ENCODE measurements around the gene MYH7B. TPM values are rescaled to one million over a fixed set of nuclear protein-coding genes. Genes with fewer than 3 reads are reported as not detected.
A peak's percentile ranks its signal among the peaks of the same experiment; 100 is the strongest.

Gene MYH7B
- total RNA-seq (under 1 TPM; 0.55 to 0.63 TPM), polyA plus RNA-seq (under 1 TPM; 0.21 to 0.89 TPM)
- long read RNA-seq, donor 1 = 0 reads
- long read RNA-seq, donor 2 = 0 reads
- long read RNA-seq, donor 3 = 0 reads
- long read RNA-seq, donor 4 = 0 reads
- long read RNA-seq, donor 5, partial matches to known transcripts = 21 of 28 reads
- long read RNA-seq, donor 5, other reads (novel, unspliced or antisense) = 7 of 28 reads

- peaks cover 0 to 5% (median 0%) of the 10 kb centered on the region in 4 donors for H3K36me3 ChIP-seq (ENCODE audit: control insufficient read depth in 4 of 4, insufficient read depth in 4 of 4, low read length in 4 of 4)
- 0 to 1% methylated on average over 62 of the region's 62 CpGs for WGBS, 2 donors
- no peaks in the 10 kb centered on the region for H3K9me3 ChIP-seq (ENCODE audit: control insufficient read depth in 4 of 4, insufficient read depth in 3 of 4, low read length in 3 of 4)
- DNase-seq (peak; percentile 98 to 99 (median 99)), ATAC-seq (ENCODE audit: insufficient read depth, low FRiP score) (peak; percentile 97)
- peaks cover 0 to 10% (median 2%) of the 10 kb centered on the region in 5 donors for H3K4me1 ChIP-seq (ENCODE audit: control insufficient read depth in 5 of 5, insufficient read depth in 5 of 5, low read length in 5 of 5)
- TF ChIP-seq CTCF (IDR thresholded peaks at IDR 0.05; ENCODE audit: control extremely low read depth, extremely low read depth) = peak; percentile 24
- no peaks in the 10 kb centered on the region for H3K27me3 ChIP-seq (ENCODE audit: control insufficient read depth in 3 of 3, insufficient read depth in 3 of 3, low read length in 2 of 3)
- H3K4me3 ChIP-seq = peak within 1 kb of the TSS; percentile 49
- peak within 1 kb of the TSS; percentile 79 to 85 for H3K27ac ChIP-seq (ENCODE audit: low read depth in 1 of 2, low read length in 1 of 2)
- H3K9ac ChIP-seq (ENCODE audit: insufficient read depth in 1 of 2, low read length in 2 of 2) = peak within 1 kb of the TSS; percentile 73 to 75
Observed at GRCh38 chr20:34955231-34956040, at the start of gene MYH7B, which contains the start of gene GSS. MYH7B (plus strand) TSS chr20:34955868; CDS start chr20:34978006, 22,138 bp downstream. GSS (minus strand) TSS chr20:34955806; CDS start chr20:34951852, 3,954 bp downstream.

- H3K4me1 ChIP-seq (ENCODE audit: control insufficient read depth in 5 of 5, insufficient read depth in 5 of 5, low read length in 5 of 5) = peaks cover 3 to 12% (median 6%) of the 10 kb centered on the region in 5 donors
- ATAC-seq (ENCODE audit: insufficient read depth, low FRiP score) = peak; percentile 78
- H3K9me3 ChIP-seq (ENCODE audit: control insufficient read depth in 4 of 4, insufficient read depth in 3 of 4, low read length in 3 of 4) = no peaks in the 10 kb centered on the region
- no peak for TF ChIP-seq CTCF (IDR thresholded peaks at IDR 0.05; ENCODE audit: control extremely low read depth, extremely low read depth)
- H3K9ac ChIP-seq (ENCODE audit: insufficient read depth in 1 of 2, low read length in 2 of 2) = no peak overlapping the region
- peak overlapping the region; percentile 78 for H3K27ac ChIP-seq (ENCODE audit: low read depth in 1 of 2, low read length in 1 of 2)
- H3K4me3 ChIP-seq = no peak overlapping the region
- H3K36me3 ChIP-seq (ENCODE audit: control insufficient read depth in 4 of 4, insufficient read depth in 4 of 4, low read length in 4 of 4) = no peaks in the 10 kb centered on the region
- H3K27me3 ChIP-seq (ENCODE audit: control insufficient read depth in 3 of 3, insufficient read depth in 3 of 3, low read length in 2 of 3) = no peaks in the 10 kb centered on the region
- peak; percentile 35 to 72 (median 53) for DNase-seq
- WGBS, 2 donors = 26% methylated on average over 7 of the region's 7 CpGs
Observed at GRCh38 chr20:34907616-34908469, 47.8 kb upstream of the MYH7B start.

GRCh38 chr20:34915131-34915530 lies 40.5 kb upstream of the MYH7B start:
- WGBS, 2 donors = 95 to 98% methylated on average over 4 of the region's 4 CpGs
- Histone ChIP-seq H3K27ac (ENCODE audit: low read depth in 1 of 2, low read length in 1 of 2) (peak overlapping the region in 1 of 2 donors; percentile 66), H3K27me3 (ENCODE audit: control insufficient read depth in 3 of 3, insufficient read depth in 3 of 3, low read length in 2 of 3) (no peaks in the 10 kb centered on the region), H3K9ac (ENCODE audit: insufficient read depth in 1 of 2, low read length in 2 of 2) (no peak overlapping the region), H3K4me3 (no peak overlapping the region), H3K9me3 (ENCODE audit: control insufficient read depth in 4 of 4, insufficient read depth in 3 of 4, low read length in 3 of 4) (no peaks in the 10 kb centered on the region), H3K4me1 (ENCODE audit: control insufficient read depth in 5 of 5, insufficient read depth in 5 of 5, low read length in 5 of 5) (peaks cover 0 to 3% (median 0%) of the 10 kb centered on the region in 5 donors), H3K36me3 (ENCODE audit: control insufficient read depth in 4 of 4, insufficient read depth in 4 of 4, low read length in 4 of 4) (peaks cover 0 to 19% (median 4%) of the 10 kb centered on the region in 4 donors)
- no peak for TF ChIP-seq CTCF (IDR thresholded peaks at IDR 0.05; ENCODE audit: control extremely low read depth, extremely low read depth)
- DNase-seq (no peak), ATAC-seq (ENCODE audit: insufficient read depth, low FRiP score) (no peak)
